GM19397 (cell line): ENCODE data around the gene C10orf105.

Source experiments
- ATAC-seq: cut with Tn5 transposase; IDR thresholded peaks from one replicate; pipeline ENCODE4 v1.9.1; 2021; ENCODE audit warnings: mild to moderate bottlenecking, moderate library complexity; ENCODE audit not compliant: unreplicated experiment

The C10orf105 gene

GRCh38 chr10:71752391-71753090, 33.0 kb upstream of the C10orf105 start:
- peak; percentile 44 for ATAC-seq

GRCh38 chr10:71751515-71752224, 32.1 kb upstream of the C10orf105 start:
- no peak for ATAC-seq

- no peak for ATAC-seq
Observed at GRCh38 chr10:71750986-71751385, 31.4 kb upstream of the C10orf105 start.

GRCh38 chr10:71750124-71750841, 30.7 kb upstream of the C10orf105 start:
- no peak for ATAC-seq

- ATAC-seq, result no peak
Observed at GRCh38 chr10:71749396-71749795, 29.8 kb upstream of the C10orf105 start.

GRCh38 chr10:71748671-71749191, 29.2 kb upstream of the C10orf105 start:
- peak; percentile 62 for ATAC-seq

- no peak for ATAC-seq
Observed at GRCh38 chr10:71747551-71748523, 28.3 kb upstream of the C10orf105 start.

GRCh38 chr10:71747039-71747531, 27.5 kb upstream of the C10orf105 start:
- no peak for ATAC-seq

GRCh38 chr10:71746344-71747037, 26.9 kb upstream of the C10orf105 start:
- no peak for ATAC-seq

- ATAC-seq, result no peak
Observed at GRCh38 chr10:71745664-71746250, 26.2 kb upstream of the C10orf105 start.

GRCh38 chr10:71744897-71745663, 25.5 kb upstream of the C10orf105 start:
- ATAC-seq, result no peak

- no peak for ATAC-seq
Observed at GRCh38 chr10:71743866-71744265, 24.3 kb upstream of the C10orf105 start.

GRCh38 chr10:71743089-71743838, 23.7 kb upstream of the C10orf105 start:
- ATAC-seq, result no peak

GRCh38 chr10:71742301-71743088, 22.9 kb upstream of the C10orf105 start:
- ATAC-seq, result no peak

GRCh38 chr10:71741671-71742070, 22.1 kb upstream of the C10orf105 start:
- no peak for ATAC-seq

GRCh38 chr10:71741029-71741428, 21.5 kb upstream of the C10orf105 start:
- no peak for ATAC-seq

GRCh38 chr10:71740069-71740653, 20.6 kb upstream of the C10orf105 start:
- ATAC-seq, result no peak
